PC-3 (cell line): ENCODE measurements around the gene HMCES. TPM values are rescaled to one million over a fixed set of nuclear protein-coding genes. Genes with fewer than 3 reads are reported as not detected.
"Not testable (repeated sequence)": the region's sequence is repeated elsewhere in the genome, so short reads cannot be mapped to it uniquely, and the experiment has no call there.

ENCODE experiments used
- ATAC-seq: fragments of 200-7000 bp; cut with Tn5 transposase; 2 replicates; pipeline ENCODE4 v1.9.1; 2020; ENCODE audit warnings: mild to moderate bottlenecking, moderate library complexity
- BruUV-seq: library from RNA; stranded (reverse); fragments of 400-500 nt; replicated peaks from 2 replicates; lab custom pipeline; 2021; lab: Mats Ljungman, UMichigan
- CTCF ChIA-PET: fragments of 300-600 bp; sonication (Branson Sonifier 250); formaldehyde crosslinking; loops from one replicate; lab custom pipeline; 2022; ENCODE audit warnings: antibody characterized with exemption; lab: Charles Lee
- POLR2A ChIA-PET: fragments of 300-600 bp; sonication (Branson Sonifier 250); formaldehyde crosslinking; loops from one replicate; lab custom pipeline; 2022; ENCODE audit warnings: antibody characterized with exemption; ENCODE audit not compliant: unreplicated experiment; lab: Charles Lee
- DNase-seq: peaks from one replicate; pipeline ENCODE4 v3.0.0-alpha.2; 2015
- H2AFZ ChIP-seq: fragments of 300-600 bp; sonication (generic); 2 replicates; pipeline ENCODE4 v1.6.0; 2016; ENCODE audit warnings: antibody characterized with exemption, low read length
- H3F3A ChIP-seq: fragments of 300-600 bp; sonication (generic); one replicate; pipeline ENCODE4 v1.6.0; 2017; ENCODE audit warnings: antibody characterized with exemption, low read length, control low read depth, mild to moderate bottlenecking; ENCODE audit not compliant: unreplicated experiment
- H3K27ac ChIP-seq: fragments of 300-600 bp; sonication (generic); 2 replicates; pipeline ENCODE4 v1.5.1; 2016; ENCODE audit warnings: mild to moderate bottlenecking, low read length
- H3K27me3 ChIP-seq: fragments of 300-600 bp; sonication (generic); 2 replicates; pipeline ENCODE4 v1.6.1; 2016; ENCODE audit warnings: low read length, mixed read lengths
- H3K36me3 ChIP-seq: fragments of 300-600 bp; sonication (generic); 2 replicates; pipeline ENCODE4 v1.6.1; 2016; ENCODE audit warnings: low read depth, mixed run types, low read length, mixed read lengths
- H3K4me1 ChIP-seq: fragments of 300-600 bp; sonication (generic); 2 replicates; pipeline ENCODE4 v1.5.1; 2016; ENCODE audit warnings: low read length; ENCODE audit not compliant: insufficient read depth
- H3K4me2 ChIP-seq: fragments of 300-600 bp; sonication (generic); 2 replicates; pipeline ENCODE4 v1.6.0; 2016; ENCODE audit warnings: low read length
- H3K4me3 ChIP-seq: fragments of 300-600 bp; sonication (generic); 2 replicates; pipeline ENCODE4 v1.5.1; 2016; ENCODE audit warnings: mild to moderate bottlenecking, low read length, mixed read lengths
- H3K79me2 ChIP-seq: fragments of 300-600 bp; sonication (generic); 2 replicates; pipeline ENCODE4 v1.6.1; 2017; ENCODE audit warnings: low read length, mixed read lengths
- H3K9ac ChIP-seq: fragments of 300-600 bp; sonication (generic); 2 replicates; pipeline ENCODE4 v1.6.0; 2016; ENCODE audit warnings: mild to moderate bottlenecking, low read length
- H3K9me2 ChIP-seq: fragments of 300-600 bp; sonication (generic); replicated peaks from 2 replicates; pipeline ENCODE4 v1.6.1; 2016; ENCODE audit warnings: mixed run types, low read length, mixed read lengths
- H3K9me3 ChIP-seq: fragments of 300-600 bp; sonication (generic); 2 replicates; pipeline ENCODE4 v1.6.1; 2016; ENCODE audit warnings: low read length, mixed read lengths
- H4K20me1 ChIP-seq: fragments of 300-600 bp; sonication (generic); 2 replicates; pipeline ENCODE4 v1.6.1; 2016; ENCODE audit warnings: low read length, mixed read lengths
- CTCF ChIP-seq: fragments of 300-600 bp; sonication (generic); conservative IDR thresholded peaks from 2 replicates; pipeline ENCODE4 v1.5.1; 2017; ENCODE audit warnings: antibody characterized with exemption, low read depth, mild to moderate bottlenecking, low read length
- EZH2 ChIP-seq: fragments of 300-600 bp; sonication (generic); IDR thresholded peaks from one replicate; pipeline ENCODE4 v1.6.1; 2017; ENCODE audit warnings: antibody characterized with exemption, mild to moderate bottlenecking, low read length; ENCODE audit not compliant: unreplicated experiment
- EZH2phosphoT487 ChIP-seq: fragments of 300-600 bp; sonication (generic); IDR thresholded peaks from 2 replicates; pipeline ENCODE4 v1.6.1; 2018; ENCODE audit warnings: mild to moderate bottlenecking, antibody characterized with exemption, low read length, borderline replicate concordance
- intact Hi-C: fragments of 100-400 bp; cut with micrococcal nuclease; formaldehyde crosslinking; loops from 2 replicates; pipeline ENCODE4 v1.9.0; 2023
- total RNA-seq: library from RNA; depleted of rRNA; stranded (reverse); fragments of >200 nt; gene quantifications from 2 replicates; pipeline ENCODE4 v1.2.3, GENCODE V29; 2014

The HMCES gene
- total RNA-seq, 1 experiment from 2014 or later, result 28.8 TPM

- no peak overlapping the region for H3K4me2 ChIP-seq
- H3F3A ChIP-seq, result no peaks in the 10 kb centered on the region
- ChIA-PET CTCF (no interaction called here), POLR2A (no interaction called here)
- no peaks in the 10 kb centered on the region for H3K79me2 ChIP-seq
- no peaks in the 10 kb centered on the region for H3K9me3 ChIP-seq
- no peaks in the 10 kb centered on the region for H3K4me1 ChIP-seq
- TF ChIP-seq CTCF (no peak), EZH2phosphoT487 (no peak), EZH2 (no peak)
- intact Hi-C loops, result no loop called here
- H3K27me3 ChIP-seq, result no peaks in the 10 kb centered on the region
- H4K20me1 ChIP-seq, result no peaks in the 10 kb centered on the region
- H3K4me3 ChIP-seq, result no peak overlapping the region
- no peak overlapping the region for H3K27ac ChIP-seq
- no peaks in the 10 kb centered on the region for H3K9me2 ChIP-seq
- no peaks in the 10 kb centered on the region for H3K36me3 ChIP-seq
- BruUV-seq, result no TSS peak
- H3K9ac ChIP-seq, result no peak overlapping the region
- ATAC-seq (no peak), DNase-seq (no peak)
- no peak overlapping the region for H2AFZ ChIP-seq
Measured at GRCh38 chr3:129346695-129347457, 68.2 kb downstream of the HMCES start.

GRCh38 chr3:129347458-129347845 lies 68.8 kb downstream of the HMCES start:
- no peaks in the 10 kb centered on the region for H3K4me1 ChIP-seq
- H3K9ac ChIP-seq, result no peak overlapping the region
- H3F3A ChIP-seq, result no peaks in the 10 kb centered on the region
- intact Hi-C loops, result no loop called here
- no peaks in the 10 kb centered on the region for H3K36me3 ChIP-seq
- no peak overlapping the region for H3K4me3 ChIP-seq
- no peak for TF ChIP-seq CTCF
- TF ChIP-seq EZH2phosphoT487, result no peak
- no peak for TF ChIP-seq EZH2
- H2AFZ ChIP-seq, result no peak overlapping the region
- H3K79me2 ChIP-seq, result no peaks in the 10 kb centered on the region
- POLR2A ChIA-PET, result no interaction called here
- H3K4me2 ChIP-seq, result no peak overlapping the region
- no peaks in the 10 kb centered on the region for H4K20me1 ChIP-seq
- no peak overlapping the region for H3K27ac ChIP-seq
- DNase-seq (no peak), ATAC-seq (no peak)
- H3K9me2 ChIP-seq, result no peaks in the 10 kb centered on the region
- no peaks in the 10 kb centered on the region for H3K9me3 ChIP-seq
- BruUV-seq, result no TSS peak
- CTCF ChIA-PET, result no interaction called here
- H3K27me3 ChIP-seq, result no peaks in the 10 kb centered on the region

- Histone ChIP-seq H4K20me1 (no peaks in the 10 kb centered on the region), H3K4me2 (no peak overlapping the region), H3K9me2 (no peaks in the 10 kb centered on the region), H3F3A (no peaks in the 10 kb centered on the region), H3K27me3 (no peaks in the 10 kb centered on the region), H3K9ac (no peak overlapping the region), H3K4me3 (no peak overlapping the region), H2AFZ (no peak overlapping the region), H3K79me2 (no peaks in the 10 kb centered on the region), H3K36me3 (no peaks in the 10 kb centered on the region), H3K4me1 (no peaks in the 10 kb centered on the region), H3K27ac (no peak overlapping the region), H3K9me3 (no peaks in the 10 kb centered on the region)
- ChIA-PET POLR2A (no interaction called here), CTCF (interaction anchor here (0.6 kb wide), 1 partner anchor 379 kb away, joined by 3 read pairs; no protein-coding TSS in a partner anchor)
- ATAC-seq (no peak), DNase-seq (no peak)
- TF ChIP-seq EZH2phosphoT487 (no peak), EZH2 (no peak), CTCF (no peak)
- BruUV-seq, result no TSS peak
- intact Hi-C loops, result no loop called here
Measured at GRCh38 chr3:129348734-129349133, 70.1 kb downstream of the HMCES start.

GRCh38 chr3:129349169-129349568 lies 70.5 kb downstream of the HMCES start:
- H4K20me1 ChIP-seq, H3K27ac ChIP-seq, H3K79me2 ChIP-seq, H3K36me3 ChIP-seq, intact Hi-C loops, H3K9me3 ChIP-seq, DNase-seq, H3K4me3 ChIP-seq, H3K9me2 ChIP-seq, H3F3A ChIP-seq, H3K9ac ChIP-seq, H3K4me1 ChIP-seq, H3K27me3 ChIP-seq, POLR2A ChIA-PET, H3K4me2 ChIP-seq, ATAC-seq, H2AFZ ChIP-seq, BruUV-seq: not testable (repeated sequence)
- CTCF ChIA-PET, result interaction anchor here (0.6 kb wide), 1 partner anchor 379 kb away, joined by 3 read pairs; no protein-coding TSS in a partner anchor
